ENCODE results near the gene LARP6. TPM values are rescaled to one million over a fixed set of nuclear protein-coding genes. Genes with fewer than 3 reads are reported as not detected.

The LARP6 gene
- total RNA-seq, 1 experiment from 2014 or later: 31.2 TPM

DNA sequence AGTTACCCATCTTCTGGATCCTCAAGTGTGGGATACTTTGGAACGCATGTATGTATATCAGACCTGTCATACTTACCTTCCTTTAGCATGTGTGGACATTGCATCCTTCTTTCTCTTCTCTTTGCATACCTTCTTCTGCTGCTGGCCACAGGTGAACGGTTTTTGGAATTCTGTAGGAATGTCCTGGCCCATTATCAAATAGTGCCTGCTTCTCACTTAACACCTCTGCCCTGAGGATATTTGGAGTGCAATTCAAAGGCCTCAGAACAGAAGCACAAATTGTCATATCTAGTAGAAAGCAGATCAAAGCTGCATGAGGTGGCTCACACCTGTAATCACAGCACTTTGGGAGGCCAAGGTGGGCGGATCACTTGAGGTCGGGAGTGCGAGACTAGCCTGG, 56.5 kb downstream of the LARP6 start:
- ChIA-PET CTCF (no interaction called here), POLR2A (ENCODE audit: unreplicated experiment) (no interaction called here)
- Histone ChIP-seq H3K27me3 (ENCODE audit: insufficient read depth, low read depth) (no peaks in the 10 kb centered on the region), H3K79me2 (ENCODE audit: low read depth) (no peaks in the 10 kb centered on the region), H3K9me2 (ENCODE audit: insufficient read depth) (no peaks in the 10 kb centered on the region), H3K9me3 (ENCODE audit: insufficient read depth, low read depth) (no peaks in the 10 kb centered on the region), H2AFZ (no peak overlapping the region), H3K36me3 (ENCODE audit: low read depth) (no peaks in the 10 kb centered on the region), H3K27ac (no peak overlapping the region), H3K4me3 (no peak overlapping the region), H3K4me1 (replicated peaks; ENCODE audit: insufficient read depth) (peaks cover 44% of the 10 kb centered on the region), H3K4me2 (no peak overlapping the region), H4K20me1 (ENCODE audit: insufficient read depth) (no peaks in the 10 kb centered on the region), H3F3A (ENCODE audit: insufficient read depth, low read depth) (peaks cover 14% of the 10 kb centered on the region)
- no peak for TF ChIP-seq EZH2 (IDR thresholded peaks at IDR 0.05; ENCODE audit: low read depth)
- TF ChIP-seq, protein P1, sequence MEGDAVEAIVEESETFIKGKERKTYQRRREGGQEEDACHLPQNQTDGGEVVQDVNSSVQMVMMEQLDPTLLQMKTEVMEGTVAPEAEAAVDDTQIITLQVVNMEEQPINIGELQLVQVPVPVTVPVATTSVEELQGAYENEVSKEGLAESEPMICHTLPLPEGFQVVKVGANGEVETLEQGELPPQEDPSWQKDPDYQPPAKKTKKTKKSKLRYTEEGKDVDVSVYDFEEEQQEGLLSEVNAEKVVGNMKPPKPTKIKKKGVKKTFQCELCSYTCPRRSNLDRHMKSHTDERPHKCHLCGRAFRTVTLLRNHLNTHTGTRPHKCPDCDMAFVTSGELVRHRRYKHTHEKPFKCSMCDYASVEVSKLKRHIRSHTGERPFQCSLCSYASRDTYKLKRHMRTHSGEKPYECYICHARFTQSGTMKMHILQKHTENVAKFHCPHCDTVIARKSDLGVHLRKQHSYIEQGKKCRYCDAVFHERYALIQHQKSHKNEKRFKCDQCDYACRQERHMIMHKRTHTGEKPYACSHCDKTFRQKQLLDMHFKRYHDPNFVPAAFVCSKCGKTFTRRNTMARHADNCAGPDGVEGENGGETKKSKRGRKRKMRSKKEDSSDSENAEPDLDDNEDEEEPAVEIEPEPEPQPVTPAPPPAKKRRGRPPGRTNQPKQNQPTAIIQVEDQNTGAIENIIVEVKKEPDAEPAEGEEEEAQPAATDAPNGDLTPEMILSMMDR (conservative IDR thresholded peaks at IDR 0.05): no peak
- DNase-seq: no peak
- intact Hi-C loops (cut with micrococcal nuclease; ENCODE audit: unreplicated experiment): loop anchor here (5.0 kb wide), 1 partner anchor 35 kb away; the partner anchor contains the start of gene UACA
- no TSS peak for BruUV-seq (replicated peaks)

DNA sequence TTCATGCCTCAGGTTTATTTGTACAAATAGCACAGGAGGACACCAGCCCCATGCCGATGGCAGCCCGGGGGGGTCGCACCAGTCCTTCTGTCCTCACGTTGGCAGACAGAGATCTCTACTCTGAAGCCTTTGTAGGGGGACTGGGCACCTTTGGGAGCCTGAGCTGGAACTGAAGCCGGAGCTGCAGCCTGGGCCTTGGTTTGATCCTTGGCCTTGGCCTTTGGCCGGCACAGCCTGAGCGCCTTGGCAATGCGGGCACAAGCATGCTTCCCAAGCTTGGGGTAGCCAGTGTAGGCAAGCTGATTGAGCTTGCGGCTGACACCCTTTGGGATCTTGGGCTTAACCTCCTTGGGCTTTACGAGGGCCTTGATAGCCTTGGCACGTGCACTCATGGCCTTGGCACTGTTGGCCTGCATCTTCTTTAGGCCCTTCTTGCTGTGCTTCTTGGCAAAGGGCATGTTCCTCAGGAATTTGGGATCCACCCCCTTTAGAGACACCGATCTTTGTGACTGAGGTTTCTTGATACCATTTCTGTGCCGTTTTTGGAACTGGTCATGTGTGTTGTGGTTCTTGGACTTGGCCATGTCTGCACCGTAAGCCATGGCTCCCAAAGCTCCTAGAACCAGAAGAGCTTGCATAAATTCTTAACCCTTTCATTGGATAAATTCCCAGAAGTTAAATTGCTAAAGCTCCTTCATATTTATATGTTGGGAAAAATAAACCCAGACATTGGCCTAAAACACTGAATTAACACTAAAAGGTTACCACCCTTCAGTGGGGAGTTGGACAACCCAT, 57.2 kb downstream of the LARP6 start:
- peaks cover 51% of the 10 kb centered on the region for H3K4me1 ChIP-seq (replicated peaks; ENCODE audit: insufficient read depth)
- peaks cover 14% of the 10 kb centered on the region for H3F3A ChIP-seq (ENCODE audit: insufficient read depth, low read depth)
- H3K36me3 ChIP-seq (ENCODE audit: low read depth): no peaks in the 10 kb centered on the region
- CTCF ChIA-PET: no interaction called here
- no peaks in the 10 kb centered on the region for H3K9me2 ChIP-seq (ENCODE audit: insufficient read depth)
- no TSS peak for BruUV-seq (replicated peaks)
- no peak overlapping the region for H3K4me3 ChIP-seq
- POLR2A ChIA-PET (ENCODE audit: unreplicated experiment): no interaction called here
- H4K20me1 ChIP-seq (ENCODE audit: insufficient read depth): no peaks in the 10 kb centered on the region
- TF ChIP-seq, protein P1 (conservative IDR thresholded peaks at IDR 0.05): no peak
- no peak for TF ChIP-seq EZH2 (IDR thresholded peaks at IDR 0.05; ENCODE audit: low read depth)
- H2AFZ ChIP-seq: no peak overlapping the region
- H3K27me3 ChIP-seq (ENCODE audit: insufficient read depth, low read depth): no peaks in the 10 kb centered on the region
- H3K9me3 ChIP-seq (ENCODE audit: insufficient read depth, low read depth): no peaks in the 10 kb centered on the region
- H3K27ac ChIP-seq: no peak overlapping the region
- intact Hi-C loops (cut with micrococcal nuclease; ENCODE audit: unreplicated experiment): loop anchor here (5.0 kb wide), 1 partner anchor 34 kb away; the partner anchor contains the start of gene UACA
- no peak for DNase-seq
- H3K79me2 ChIP-seq (ENCODE audit: low read depth): no peaks in the 10 kb centered on the region
- H3K4me2 ChIP-seq: no peak overlapping the region

- intact Hi-C loops (cut with micrococcal nuclease; ENCODE audit: unreplicated experiment): loop anchor here (5.0 kb wide), 1 partner anchor 33 kb away; the partner anchor contains the start of gene UACA
- Histone ChIP-seq H3K4me3 (no peak overlapping the region), H3K9me2 (ENCODE audit: insufficient read depth) (no peaks in the 10 kb centered on the region), H2AFZ (no peak overlapping the region), H3K4me2 (peak overlapping the region; percentile 66), H3K79me2 (ENCODE audit: low read depth) (no peaks in the 10 kb centered on the region), H3F3A (ENCODE audit: insufficient read depth, low read depth) (peaks cover 14% of the 10 kb centered on the region), H3K4me1 (replicated peaks; ENCODE audit: insufficient read depth) (peaks cover 54% of the 10 kb centered on the region), H4K20me1 (ENCODE audit: insufficient read depth) (no peaks in the 10 kb centered on the region), H3K9me3 (ENCODE audit: insufficient read depth, low read depth) (no peaks in the 10 kb centered on the region), H3K36me3 (ENCODE audit: low read depth) (no peaks in the 10 kb centered on the region), H3K27me3 (ENCODE audit: insufficient read depth, low read depth) (no peaks in the 10 kb centered on the region), H3K27ac (peak overlapping the region; percentile 73)
- TF ChIP-seq, protein P1 (conservative IDR thresholded peaks at IDR 0.05): no peak
- no peak for TF ChIP-seq EZH2 (IDR thresholded peaks at IDR 0.05; ENCODE audit: low read depth)
- CTCF ChIA-PET: interaction anchor here (0.6 to 0.9 kb wide), 2 partner anchors 17 to 242 kb away, joined by 3 to 4 read pairs; no protein-coding TSS in a partner anchor
- no TSS peak for BruUV-seq (replicated peaks)
- peak; percentile 20 to 80 for DNase-seq
- POLR2A ChIA-PET (ENCODE audit: unreplicated experiment): interaction anchor here (0.6 to 0.7 kb wide), 2 partner anchors 22 to 600 kb away, joined by 3 to 10 read pairs; no protein-coding TSS in a partner anchor
Measured at GRCh38 chr15:70795311-70795665, 58.7 kb downstream of the LARP6 start.

All from PC-9 (cell line).